C4-2B (cell line): ENCODE results near the gene CEP89.
"Not testable (repeated sequence)": the region's sequence is repeated elsewhere in the genome, so short reads cannot be mapped to it uniquely, and the experiment has no call there.

Experiments
- H3K27ac ChIP-seq: fragments of 450-650 bp; 2 replicates; pipeline ENCODE4 v1.5.1; 2017
- ZFX ChIP-seq: fragments of 450-650 bp; IDR thresholded peaks from 2 replicates; pipeline ENCODE4 v1.6.1; 2017
- TF ChIP-seq, protein P1 (sequence below): fragments of 450-650 bp; conservative IDR thresholded peaks from 2 replicates; pipeline ENCODE4 v1.5.1; 2017; ENCODE audit warnings: mild to moderate bottlenecking

CEP89 gene

GRCh38 chr19:32971012-32971595 is 654 bp downstream of the CEP89 start:
- TF ChIP-seq, protein P1, sequence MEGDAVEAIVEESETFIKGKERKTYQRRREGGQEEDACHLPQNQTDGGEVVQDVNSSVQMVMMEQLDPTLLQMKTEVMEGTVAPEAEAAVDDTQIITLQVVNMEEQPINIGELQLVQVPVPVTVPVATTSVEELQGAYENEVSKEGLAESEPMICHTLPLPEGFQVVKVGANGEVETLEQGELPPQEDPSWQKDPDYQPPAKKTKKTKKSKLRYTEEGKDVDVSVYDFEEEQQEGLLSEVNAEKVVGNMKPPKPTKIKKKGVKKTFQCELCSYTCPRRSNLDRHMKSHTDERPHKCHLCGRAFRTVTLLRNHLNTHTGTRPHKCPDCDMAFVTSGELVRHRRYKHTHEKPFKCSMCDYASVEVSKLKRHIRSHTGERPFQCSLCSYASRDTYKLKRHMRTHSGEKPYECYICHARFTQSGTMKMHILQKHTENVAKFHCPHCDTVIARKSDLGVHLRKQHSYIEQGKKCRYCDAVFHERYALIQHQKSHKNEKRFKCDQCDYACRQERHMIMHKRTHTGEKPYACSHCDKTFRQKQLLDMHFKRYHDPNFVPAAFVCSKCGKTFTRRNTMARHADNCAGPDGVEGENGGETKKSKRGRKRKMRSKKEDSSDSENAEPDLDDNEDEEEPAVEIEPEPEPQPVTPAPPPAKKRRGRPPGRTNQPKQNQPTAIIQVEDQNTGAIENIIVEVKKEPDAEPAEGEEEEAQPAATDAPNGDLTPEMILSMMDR: no peak
- TF ChIP-seq ZFX: no peak
- H3K27ac ChIP-seq: peak overlapping the region; percentile 71

GRCh38 chr19:32969549-32969948 is 2.2 kb downstream of the CEP89 start:
- H3K27ac ChIP-seq: no peak overlapping the region
- TF ChIP-seq, protein P1: no peak
- TF ChIP-seq ZFX: no peak

GRCh38 chr19:32966750-32967149 is 5.0 kb downstream of the CEP89 start:
- no peak overlapping the region for H3K27ac ChIP-seq
- TF ChIP-seq, protein P1: no peak
- no peak for TF ChIP-seq ZFX

DNA sequence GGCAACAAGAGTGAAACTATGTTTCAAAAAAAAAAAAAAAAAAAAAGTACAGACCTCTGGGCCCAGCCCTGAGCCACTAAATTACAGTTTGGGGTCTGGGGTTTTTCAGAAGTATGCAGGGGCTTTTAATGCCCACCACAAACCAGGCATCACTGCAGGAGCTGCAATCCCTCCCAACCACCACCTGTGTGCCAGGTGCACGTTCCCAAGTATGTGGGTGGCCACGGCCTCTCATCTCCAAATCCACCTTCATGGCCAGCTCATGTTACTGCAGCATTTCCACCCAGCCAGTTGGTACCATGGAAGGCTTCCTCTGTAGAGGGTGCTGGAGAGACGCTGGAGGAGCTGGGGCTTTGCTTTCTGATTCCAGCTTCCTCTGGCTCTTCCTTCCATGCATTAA is 26.5 kb downstream of the CEP89 start:
- no peak overlapping the region for H3K27ac ChIP-seq
- TF ChIP-seq, protein P1: no peak
- TF ChIP-seq ZFX: no peak

- H3K27ac ChIP-seq: not testable (repeated sequence)
Measured at GRCh38 chr19:32941273-32941672, 30.5 kb downstream of the CEP89 start.

- no peak overlapping the region for H3K27ac ChIP-seq
- no peak for TF ChIP-seq ZFX
- TF ChIP-seq, protein P1: no peak
Measured at GRCh38 chr19:32936065-32936464, 35.7 kb downstream of the CEP89 start.

GRCh38 chr19:32935629-32936028 is 36.1 kb downstream of the CEP89 start:
- TF ChIP-seq, protein P1: no peak
- no peak for TF ChIP-seq ZFX

DNA sequence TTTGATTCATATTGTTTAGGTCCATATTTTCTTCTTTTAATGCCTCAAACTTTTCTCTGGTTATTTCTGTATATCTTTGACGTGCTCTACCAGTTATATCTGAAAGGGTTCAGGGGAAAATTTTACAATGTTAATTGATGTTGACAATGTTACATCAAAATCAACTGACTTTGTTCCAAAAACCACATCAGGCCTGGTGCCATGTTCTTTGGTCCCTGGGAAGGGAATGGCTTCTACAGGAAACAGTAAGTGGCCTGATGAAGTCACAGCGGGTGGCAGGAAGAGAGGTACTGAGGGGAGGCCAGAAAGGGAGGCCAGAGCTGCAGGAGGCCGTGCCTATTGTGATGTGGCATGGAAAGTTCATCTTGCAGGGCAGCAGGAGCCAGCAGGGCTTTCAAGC is 38.2 kb downstream of the CEP89 start:
- TF ChIP-seq, protein P1: no peak
- no peak for TF ChIP-seq ZFX
- H3K27ac ChIP-seq: no peak overlapping the region

More at GRCh38 chr19:32935629-32936028, 36.1 kb downstream of the CEP89 start:
- H3K27ac ChIP-seq: no peak overlapping the region
